Skin epidermis (tissue), 12 donors: ENCODE measurements around the gene ARSI.

Experiments used
- H3K27ac ChIP-seq, 21 experiments: fragments of 200-600 bp; sonication (generic) in 11 of 21; one replicate each; pipeline ENCODE4 v1.5.0; 2020; ENCODE audit warnings: mild to moderate bottlenecking in 3 of 21, inconsistent platforms in 2 of 21, moderate library complexity in 2 of 21
- H3K4me3 ChIP-seq, 7 experiments: fragments of 200-600 bp; sonication (generic) in 2 of 7; one replicate each; pipeline ENCODE4 v1.5.0; 2020; ENCODE audit warnings: inconsistent platforms in 2 of 7, mild to moderate bottlenecking in 2 of 7, moderate library complexity in 1 of 7

ARSI gene

GRCh38 chr5:150329038-150329437, 26.3 kb upstream of the ARSI start:
- no peak overlapping the region for H3K4me3 ChIP-seq
- H3K27ac ChIP-seq, result no peak overlapping the region

DNA sequence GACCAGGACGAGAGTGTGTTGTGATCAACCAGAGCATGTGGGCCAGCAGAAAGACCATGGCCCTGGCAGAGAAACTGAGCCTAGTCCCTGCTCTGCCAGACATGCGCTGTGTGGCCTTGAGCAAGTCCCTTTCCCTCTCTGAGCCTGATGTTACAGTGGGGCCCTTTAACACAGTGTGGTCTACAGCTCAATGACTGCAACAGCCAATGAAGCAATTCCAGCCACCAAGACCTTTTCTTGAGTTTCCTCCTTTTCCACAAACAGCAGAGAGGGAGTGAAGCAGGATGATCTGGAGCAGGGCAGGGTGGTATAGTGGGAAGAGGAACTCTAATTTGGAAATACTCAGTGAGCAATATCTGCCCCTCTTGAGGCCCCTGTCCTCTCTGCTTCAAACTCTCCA, 25.8 kb upstream of the ARSI start:
- Histone ChIP-seq H3K4me3 (no peak overlapping the region), H3K27ac (no peak overlapping the region)

DNA sequence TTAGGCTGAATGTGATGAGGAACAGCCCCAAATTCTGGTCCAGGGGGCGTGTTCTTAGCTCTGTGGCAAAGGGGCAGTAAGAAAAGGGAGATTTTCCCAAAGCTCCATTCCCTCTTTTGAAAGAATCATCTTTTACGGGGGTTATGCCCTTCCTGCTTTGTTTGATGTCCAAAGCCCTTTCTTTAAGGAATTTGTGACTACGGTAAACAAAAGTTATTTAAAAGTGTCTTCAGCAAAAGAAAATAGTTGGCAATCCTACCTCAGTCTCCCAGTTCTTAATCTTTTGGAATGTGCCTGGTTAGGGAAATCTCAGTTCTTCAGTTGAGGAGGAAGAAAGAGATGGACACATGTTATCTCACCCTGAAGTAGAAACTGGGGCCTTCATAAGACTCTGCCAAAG, 24.4 kb upstream of the ARSI start:
- H3K4me3 ChIP-seq, result no peak overlapping the region
- no peak overlapping the region for H3K27ac ChIP-seq

GRCh38 chr5:150326707-150327106, 24.0 kb upstream of the ARSI start:
- Histone ChIP-seq H3K27ac (no peak overlapping the region), H3K4me3 (no peak overlapping the region)

GRCh38 chr5:150325426-150325825, 22.7 kb upstream of the ARSI start:
- no peak overlapping the region for H3K27ac ChIP-seq
- no peak overlapping the region for H3K4me3 ChIP-seq

GRCh38 chr5:150323819-150324218, 21.1 kb upstream of the ARSI start:
- Histone ChIP-seq H3K27ac (no peak overlapping the region), H3K4me3 (no peak overlapping the region)

GRCh38 chr5:150323092-150323491, 20.4 kb upstream of the ARSI start:
- H3K27ac ChIP-seq, result no peak overlapping the region
- no peak overlapping the region for H3K4me3 ChIP-seq

- Histone ChIP-seq H3K27ac (no peak overlapping the region), H3K4me3 (no peak overlapping the region)
Measured at GRCh38 chr5:150322202-150322601, 19.5 kb upstream of the ARSI start.

DNA sequence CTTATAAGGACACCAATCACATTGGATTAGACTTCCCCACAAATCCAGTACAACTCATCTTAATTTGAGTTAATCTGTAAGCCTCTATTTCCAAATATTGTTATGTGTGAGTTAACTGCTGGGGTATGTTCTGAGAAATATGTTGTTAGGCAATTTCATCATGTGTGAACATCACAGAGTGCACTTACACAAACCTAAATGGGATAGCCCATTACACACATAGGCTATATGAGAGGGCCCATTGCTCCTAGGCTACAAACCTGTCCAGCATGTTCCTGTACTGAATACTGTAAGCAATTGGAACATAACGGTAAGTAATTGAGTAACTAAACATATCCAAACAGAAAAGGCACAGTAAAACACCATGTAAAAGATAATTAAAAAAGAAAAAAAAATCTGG, 19.1 kb upstream of the ARSI start:
- no peak overlapping the region for H3K4me3 ChIP-seq
- no peak overlapping the region for H3K27ac ChIP-seq

- H3K27ac ChIP-seq, result peak overlapping the region in 1 of 21 experiments; percentile 29
- no peak overlapping the region for H3K4me3 ChIP-seq
Measured at GRCh38 chr5:150321211-150321610, 18.5 kb upstream of the ARSI start.

- H3K4me3 ChIP-seq, result no peak overlapping the region
- H3K27ac ChIP-seq, result peak overlapping the region in 6 of 21 experiments; percentile 11 to 60 (median 29)
Measured at GRCh38 chr5:150320044-150320613, 17.4 kb upstream of the ARSI start.

GRCh38 chr5:150319484-150319790, 16.7 kb upstream of the ARSI start:
- no peak overlapping the region for H3K4me3 ChIP-seq
- H3K27ac ChIP-seq, result peak overlapping the region in 5 of 21 experiments; percentile 31 to 71 (median 39)

DNA sequence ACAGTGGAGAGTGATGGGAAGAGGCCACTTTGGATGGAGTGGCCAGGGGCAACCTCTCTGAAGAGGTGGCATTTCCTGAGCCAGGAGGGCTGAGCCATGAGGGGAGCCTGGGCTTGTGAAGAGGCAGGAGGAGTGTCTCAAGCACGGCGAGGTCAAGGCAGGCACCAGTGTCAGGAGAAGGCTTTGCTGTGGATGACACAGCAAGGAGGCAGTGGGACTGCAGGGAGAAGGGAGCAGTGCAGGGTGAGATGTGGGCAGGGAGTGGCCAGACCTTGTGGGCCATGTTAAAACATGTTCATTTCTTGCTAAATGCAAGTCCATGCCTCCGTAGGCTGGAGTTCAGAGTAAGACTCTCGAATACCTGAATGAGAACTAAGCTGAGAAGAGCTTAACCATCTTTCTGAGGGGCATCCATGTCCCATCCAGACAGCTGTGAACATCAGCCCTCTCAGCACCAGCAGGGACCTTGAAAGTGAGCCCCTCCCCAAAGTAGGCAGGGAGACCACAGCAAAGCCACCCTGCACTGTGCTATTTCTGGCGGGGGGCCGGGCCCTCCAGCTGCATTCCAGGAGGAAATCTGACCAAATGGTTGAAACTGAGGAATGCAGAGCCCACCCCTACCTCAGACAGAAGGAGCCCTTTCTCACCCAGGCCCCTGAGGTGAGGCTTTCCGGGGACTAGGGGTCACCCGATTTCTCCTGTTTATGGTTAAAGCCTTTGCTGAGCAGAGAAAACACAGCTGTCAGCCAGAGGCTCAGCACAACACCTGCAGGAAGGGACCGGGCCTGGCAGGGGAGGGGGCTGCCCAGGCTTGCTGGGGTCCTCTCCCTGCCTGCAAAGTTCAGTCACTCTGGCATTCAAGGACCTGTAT, 16.1 kb upstream of the ARSI start:
- Histone ChIP-seq H3K4me3 (no peak overlapping the region), H3K27ac (peak overlapping the region in 8 of 21 experiments; percentile 12 to 71 (median 37))

DNA sequence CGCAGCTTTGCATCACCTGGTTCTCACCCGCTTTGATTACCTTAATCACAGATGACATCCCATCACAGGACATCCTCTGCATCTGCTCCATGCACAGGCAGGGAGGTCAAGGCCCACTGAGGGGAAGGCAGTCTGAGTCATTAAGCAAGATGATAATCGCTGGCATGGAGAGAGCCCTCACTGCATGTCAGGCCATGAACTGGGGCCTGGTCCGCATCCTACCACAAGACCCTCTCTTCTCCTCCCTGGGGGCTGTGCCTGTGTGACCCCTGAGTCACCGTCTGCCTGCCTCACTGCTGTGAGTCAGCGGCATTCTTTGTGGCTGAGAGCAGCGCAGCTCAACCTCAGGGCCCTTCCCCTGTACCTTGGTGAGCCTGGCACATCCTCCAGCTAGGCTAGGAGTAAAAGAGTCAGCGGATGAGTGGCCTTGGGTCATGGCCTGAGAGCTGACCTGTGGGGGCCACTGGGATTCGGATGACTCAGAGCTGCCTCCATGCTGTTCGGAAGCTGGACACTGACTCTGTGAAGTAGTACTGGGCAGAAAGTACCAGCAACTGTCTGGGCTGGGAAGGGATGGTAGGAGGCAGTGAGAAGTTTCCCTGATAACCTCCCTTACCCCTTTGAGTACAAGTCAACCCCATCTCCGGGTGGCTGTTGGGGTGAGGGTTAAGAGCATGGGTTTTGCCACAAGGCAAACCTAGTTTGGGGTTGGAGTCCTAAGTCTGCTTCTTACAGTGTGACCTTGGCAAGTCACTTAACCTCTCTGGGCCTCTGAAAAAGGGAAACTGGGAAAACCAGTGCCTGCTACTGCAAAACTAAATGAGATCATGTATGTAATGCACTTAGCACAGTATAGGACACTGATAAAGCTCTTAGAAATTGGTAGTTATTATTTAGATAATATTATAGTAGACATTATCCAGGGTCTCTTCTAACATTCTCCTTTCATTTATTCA, 14.6 kb upstream of the ARSI start:
- H3K4me3 ChIP-seq, result no peak overlapping the region

DNA sequence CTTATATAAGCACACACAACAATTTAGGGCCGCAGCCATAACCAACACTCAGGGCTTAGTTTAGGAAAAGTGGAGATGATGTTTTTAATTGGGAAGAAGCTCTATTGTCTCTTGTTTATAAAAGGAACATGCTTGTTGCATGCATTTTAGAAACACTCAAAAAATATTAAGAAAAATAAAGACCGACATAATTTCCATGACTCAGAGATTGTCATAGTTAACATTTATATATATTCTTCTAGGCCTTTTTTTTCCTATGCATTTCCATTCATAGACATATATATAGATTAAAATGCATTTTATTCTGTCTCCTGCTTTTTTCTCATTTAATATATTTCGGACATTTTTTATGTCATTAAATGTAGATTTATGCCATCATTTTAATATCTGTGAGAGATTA, 13.6 kb upstream of the ARSI start:
- Histone ChIP-seq H3K4me3 (no peak overlapping the region), H3K27ac (peak overlapping the region in 2 of 21 experiments; percentile 54 to 68)

More for the DNA sequence above, 14.6 kb upstream of the ARSI start:
- H3K27ac ChIP-seq, result peak overlapping the region in 8 of 21 experiments; percentile 2 to 70 (median 34)

DNA sequence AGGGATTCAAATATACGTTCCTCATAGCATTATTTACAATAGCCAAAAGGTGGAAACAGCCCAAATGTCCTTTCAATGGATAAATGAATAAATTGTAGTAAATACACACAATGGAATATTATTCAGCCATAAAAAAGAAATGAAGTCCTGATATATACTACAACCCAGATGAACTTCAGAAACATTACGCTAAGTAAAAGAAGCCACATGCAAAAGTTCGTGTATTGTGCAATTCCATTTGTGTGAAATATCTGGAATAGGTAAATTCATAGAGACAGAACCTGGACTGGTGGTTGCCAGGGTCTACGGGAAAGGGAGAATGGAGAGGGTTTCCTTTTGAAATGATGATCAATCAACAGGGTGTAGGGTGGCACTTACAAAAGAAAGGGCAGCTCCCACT, 12.5 kb upstream of the ARSI start:
- Histone ChIP-seq H3K4me3 (no peak overlapping the region), H3K27ac (no peak overlapping the region)

- Histone ChIP-seq H3K27ac (no peak overlapping the region), H3K4me3 (no peak overlapping the region)
Measured at GRCh38 chr5:150313921-150314716, 11.4 kb upstream of the ARSI start.

DNA sequence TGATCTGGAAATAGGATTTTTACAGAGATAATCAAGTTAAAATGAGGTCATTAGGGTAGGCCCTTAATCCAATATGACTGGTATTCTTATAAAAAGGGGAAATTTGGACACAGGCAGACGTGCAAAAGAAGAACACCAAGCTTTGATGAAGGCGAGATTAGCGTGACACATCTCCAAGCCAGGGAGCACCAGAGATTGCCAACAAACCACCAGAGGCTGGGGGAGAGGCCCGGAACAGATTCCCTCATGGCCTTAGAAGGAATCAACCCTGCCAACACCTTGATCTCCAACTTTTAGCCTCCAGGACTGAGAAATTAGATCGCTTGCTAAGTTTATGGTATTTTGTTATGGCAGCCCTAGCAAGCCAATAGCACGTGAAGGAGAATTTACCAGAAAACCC, 10.8 kb upstream of the ARSI start:
- H3K27ac ChIP-seq, result no peak overlapping the region
- H3K4me3 ChIP-seq, result no peak overlapping the region

GRCh38 chr5:150312518-150312917, 9.8 kb upstream of the ARSI start:
- Histone ChIP-seq H3K27ac (no peak overlapping the region), H3K4me3 (no peak overlapping the region)
